IMR-90 (cell line): ENCODE measurements around the gene RBM10. TPM values are rescaled to one million over a fixed set of nuclear protein-coding genes. Genes with fewer than 3 reads are reported as not detected.
A peak's percentile ranks its signal among the peaks of the same experiment; 100 is the strongest.

Experiments
- ATAC-seq: fragments of 200-7000 bp; cut with Tn5 transposase; 2 replicates; pipeline ENCODE4 v1.9.1; 2020; ENCODE audit warnings: low read depth, mild to moderate bottlenecking, moderate library complexity
- BruUV-seq: library from RNA; stranded (reverse); fragments of 400-500 nt; replicated peaks from 2 replicates; lab custom pipeline; 2021; lab: Mats Ljungman, UMichigan
- CTCF ChIA-PET: fragments of 300-600 bp; formaldehyde crosslinking; extraction: SDS; loops from one replicate; lab custom pipeline; 2021; ENCODE audit warnings: antibody characterized with exemption; lab: Yijun Ruan, JAX
- POLR2A ChIA-PET: fragments of 300-600 bp; sonication (Branson Sonifier 250); formaldehyde crosslinking; loops from one replicate; lab custom pipeline; 2022; ENCODE audit warnings: antibody characterized with exemption; ENCODE audit not compliant: unreplicated experiment; lab: Charles Lee
- DNase-seq: peaks from one replicate; pipeline ENCODE4 v3.0.0; 2013
- H2AFZ ChIP-seq: replicated peaks from 2 replicates; pipeline ENCODE3; 2013; ENCODE audit warnings: low read length, mild to moderate bottlenecking; ENCODE audit not compliant: poor library complexity
- H2AK5ac ChIP-seq: 2 replicates; pipeline ENCODE4 v1.6.1; 2013; ENCODE audit warnings: low read depth, low read length, inconsistent platforms
- H2AK9ac ChIP-seq: replicated peaks from 2 replicates; pipeline ENCODE3; 2013; ENCODE audit warnings: mild to moderate bottlenecking, low read depth, low read length, moderate library complexity; ENCODE audit not compliant: poor library complexity
- H2BK120ac ChIP-seq: 2 replicates; pipeline ENCODE4 v1.6.1; 2013; ENCODE audit warnings: low read depth, low read length, inconsistent platforms
- H2BK15ac ChIP-seq: 3 replicates; pipeline ENCODE4 v1.6.1; 2013; ENCODE audit warnings: low read depth, low read length, inconsistent platforms
- H2BK20ac ChIP-seq: 2 replicates; pipeline ENCODE4 v1.6.1; 2013; ENCODE audit warnings: low read depth, mild to moderate bottlenecking, inconsistent platforms, low read length, moderate library complexity
- H2BK5ac ChIP-seq: 2 replicates; pipeline ENCODE4 v1.6.1; 2013; ENCODE audit warnings: mild to moderate bottlenecking, low read depth, low read length, inconsistent platforms; ENCODE audit not compliant: poor library complexity, severe bottlenecking
- H3K14ac ChIP-seq: replicated peaks from 2 replicates; pipeline ENCODE4 v1.6.1; 2013; ENCODE audit warnings: low read depth, low read length, inconsistent platforms
- H3K18ac ChIP-seq: 2 replicates; pipeline ENCODE4 v1.6.1; 2013; ENCODE audit warnings: low read depth, low read length, control low read depth
- H3K23ac ChIP-seq: 2 replicates; pipeline ENCODE4 v1.6.1; 2013; ENCODE audit warnings: low read depth, low read length, inconsistent platforms
- H3K27ac ChIP-seq: 2 replicates; pipeline ENCODE4 v1.5.1; 2013; ENCODE audit warnings: mild to moderate bottlenecking, control low read depth, low read length; ENCODE audit not compliant: insufficient read depth
- H3K27me3 ChIP-seq: 2 replicates; pipeline ENCODE4 v1.6.1; 2013; ENCODE audit warnings: low read length; ENCODE audit not compliant: control insufficient read depth, insufficient read depth
- H3K36me3 ChIP-seq: 2 replicates; pipeline ENCODE4 v1.6.1; 2013; ENCODE audit warnings: low read length, mixed read lengths; ENCODE audit not compliant: control insufficient read depth, insufficient read depth
- H3K4ac ChIP-seq: 2 replicates; pipeline ENCODE4 v1.6.1; 2013; ENCODE audit warnings: low read depth, low read length, inconsistent platforms
- H3K4me1 ChIP-seq: 2 replicates; pipeline ENCODE4 v1.6.1; 2013; ENCODE audit warnings: low read length, mixed read lengths; ENCODE audit not compliant: control insufficient read depth, insufficient read depth
- H3K4me2 ChIP-seq: 2 replicates; pipeline ENCODE4 v1.6.1; 2013; ENCODE audit warnings: low read depth, mild to moderate bottlenecking, control low read depth, low read length, moderate library complexity
- H3K4me3 ChIP-seq: 2 replicates; pipeline ENCODE4 v1.5.1; 2013; ENCODE audit warnings: low read depth, mild to moderate bottlenecking, control low read depth, low read length, moderate library complexity; ENCODE audit not compliant: insufficient read depth
- H3K56ac ChIP-seq: 2 replicates; pipeline ENCODE4 v1.6.1; 2013; ENCODE audit warnings: low read length, inconsistent platforms; ENCODE audit not compliant: insufficient read depth; ENCODE audit errors: extremely low read depth
- H3K79me1 ChIP-seq, 2 experiments: 2 replicates each; pipeline ENCODE4 v1.6.1; 2013; ENCODE audit warnings: low read length in 2 of 2, inconsistent platforms in 1 of 2, low read depth in 1 of 2
- H3K9ac ChIP-seq: 2 replicates; pipeline ENCODE4 v1.6.1; 2013; ENCODE audit warnings: low read depth, low read length, control low read depth
- H3K9me1 ChIP-seq: 2 replicates; pipeline ENCODE4 v1.6.1; 2013; ENCODE audit warnings: low read length, inconsistent platforms; ENCODE audit not compliant: insufficient read depth
- H3K9me3 ChIP-seq: 2 replicates; pipeline ENCODE4 v1.6.1; 2013; ENCODE audit warnings: low read length; ENCODE audit not compliant: control insufficient read depth, insufficient read depth
- H4K20me1 ChIP-seq: 2 replicates; pipeline ENCODE4 v1.6.1; 2013; ENCODE audit warnings: low read length, inconsistent platforms; ENCODE audit not compliant: insufficient read depth
- H4K5ac ChIP-seq: 2 replicates; pipeline ENCODE4 v1.6.1; 2013; ENCODE audit warnings: mild to moderate bottlenecking, low read depth, low read length, control low read depth
- H4K8ac ChIP-seq, 2 experiments: 2 replicates each; pipeline ENCODE4 v1.6.1; 2013; ENCODE audit warnings: low read depth in 2 of 2, low read length in 2 of 2, control low read depth in 1 of 2, inconsistent platforms in 1 of 2
- H4K91ac ChIP-seq: 2 replicates; pipeline ENCODE4 v1.6.1; 2013; ENCODE audit warnings: low read depth, low read length, inconsistent platforms; ENCODE audit not compliant: insufficient read depth
- BHLHE40 ChIP-seq: fragments of 150-350 bp; IDR thresholded peaks from 2 replicates; pipeline ENCODE4 v1.6.1; 2016; ENCODE audit warnings: mild to moderate bottlenecking, low read depth, low read length
- CEBPB ChIP-seq: IDR thresholded peaks from 2 replicates; pipeline ENCODE4 v1.6.1; 2012; ENCODE audit warnings: low read depth, low read length, improper control_type of control experiment
- CHD1 ChIP-seq: IDR thresholded peaks from 2 replicates; pipeline ENCODE4 v1.6.1; 2012; ENCODE audit warnings: low read depth, low read length, improper control_type of control experiment
- CTCF ChIP-seq: conservative IDR thresholded peaks from 2 replicates; pipeline ENCODE4 v1.5.1; 2012; ENCODE audit warnings: mild to moderate bottlenecking, low read depth, low read length, improper control_type of control experiment
- FOS ChIP-seq: fragments of 150-350 bp; IDR thresholded peaks from 2 replicates; pipeline ENCODE4 v1.6.1; 2016; ENCODE audit warnings: low read depth, low read length
- MAZ ChIP-seq: IDR thresholded peaks from 2 replicates; pipeline ENCODE4 v1.6.1; 2012; ENCODE audit warnings: low read depth, mild to moderate bottlenecking, low read length, improper control_type of control experiment, moderate library complexity, borderline replicate concordance
- MXI1 ChIP-seq: IDR thresholded peaks from 2 replicates; pipeline ENCODE4 v1.6.1; 2012; ENCODE audit warnings: low read depth, mild to moderate bottlenecking, low read length, moderate library complexity, borderline replicate concordance
- NFE2L2 ChIP-seq: fragments of 150-350 bp; IDR thresholded peaks from 2 replicates; pipeline ENCODE4 v1.6.1; 2016; ENCODE audit warnings: low read depth, mild to moderate bottlenecking, low read length
- POLR2A ChIP-seq: IDR thresholded peaks from 2 replicates; pipeline ENCODE4 v1.6.1; 2012; ENCODE audit warnings: mild to moderate bottlenecking, low read depth, low read length
- RAD21 ChIP-seq: IDR thresholded peaks from 2 replicates; pipeline ENCODE4 v1.6.1; 2012; ENCODE audit warnings: low read length, improper control_type of control experiment
- RFX5 ChIP-seq: IDR thresholded peaks from 2 replicates; pipeline ENCODE4 v1.8.0; 2012; ENCODE audit warnings: low read depth, mild to moderate bottlenecking, low read length, moderate library complexity
- USF2 ChIP-seq: fragments of 150-350 bp; IDR thresholded peaks from 2 replicates; pipeline ENCODE4 v1.6.1; 2017; ENCODE audit warnings: mild to moderate bottlenecking, antibody characterized with exemption, low read length, low read depth
- WGBS, 2 experiments: methylation state at CpG; one replicate each; pipeline versions ENCODE4 v1.1.5 to v1.1.7; 2013; ENCODE audit warnings: missing lambda C conversion rate in 2 of 2; ENCODE audit not compliant: insufficient read length in 1 of 2; ENCODE audit errors: extremely low coverage in 2 of 2; 5-methylcytosine and 5-hydroxymethylcytosine counted together
- dilution Hi-C: fragments of 300-500 bp; cut with HindIII; formaldehyde crosslinking; loops from one replicate; pipeline ENCODE4 v1.14.3; 2018; ENCODE audit warnings: low sequenced_read_pairs; ENCODE audit not compliant: unreplicated experiment
- in situ Hi-C: fragments of 300-500 bp; cut with MboI; formaldehyde crosslinking; loops from 3 replicates; pipeline ENCODE4 v1.14.3; 2019; ENCODE audit warnings: low sequenced_read_pairs, inconsistent platforms, mixed read lengths
- intact Hi-C: fragments of 100-400 bp; cut with micrococcal nuclease; formaldehyde crosslinking; loops from 2 replicates; pipeline ENCODE4 v1.10.0; 2022
- polyA plus RNA-seq, 3 experiments: library from polyadenylated mRNA; depleted of rRNA; stranded (reverse); fragments of >200 nt; gene quantifications; 2 replicates each; pipeline ENCODE4 v1.2.3, GENCODE V29; 2012; ENCODE audit warnings: low replicate concordance in 1 of 3
- total RNA-seq: library from RNA; depleted of rRNA; stranded (reverse); fragments of >200 nt; gene quantifications from 2 replicates; pipeline ENCODE4 v1.2.3, GENCODE V29; 2012
- TF ChIP-seq, protein P1 (sequence below): fragments of 150-350 bp; IDR thresholded peaks from 2 replicates; pipeline ENCODE4 v1.6.1; 2016; ENCODE audit warnings: low read depth, mild to moderate bottlenecking, low read length, moderate library complexity, borderline replicate concordance

RBM10 gene
- total and polyA plus RNA-seq, 2 of the 4 experiments (the other 2 are of a cell fraction): 33.4 to 36.0 TPM

GRCh38 chrX:47190445-47191269 is 45.6 kb downstream of the RBM10 start:
- Histone ChIP-seq H3K4me1 (peaks cover 7% of the 10 kb centered on the region), H2BK20ac (no peak overlapping the region), H2BK5ac (no peak overlapping the region), H4K8ac (peak overlapping the region in 1 of 2 experiments; percentile 63; a peak in 1 of 4 replicates), H2AFZ (peak overlapping the region; percentile 67), H4K91ac (0 out of 2 replicates have a peak overlapping the region, but pooled peaks have one; percentile 6), H2AK9ac (peak overlapping the region; percentile 78), H3K9ac (peak overlapping the region; percentile 63), H3K27ac (peak overlapping the region; percentile 44; the same call in 1 of the 2 replicates), H3K56ac (0 out of 2 replicates have a peak overlapping the region, but pooled peaks have one; percentile 49), H3K9me1 (no peaks in the 10 kb centered on the region; the same call in 1 of the 2 replicates), H4K5ac (no peak overlapping the region), H3K79me1 (peaks cover 5 to 23% of the 10 kb centered on the region in 2 experiments), H3K4ac (peak overlapping the region; percentile 37), H2BK15ac (no peak overlapping the region), H3K14ac (peak overlapping the region; percentile 62), H2BK120ac (no peak overlapping the region), H3K36me3 (peaks cover 7% of the 10 kb centered on the region; the same call in 1 of the 2 replicates), H2AK5ac (peak overlapping the region; percentile 84), H3K9me3 (no peaks in the 10 kb centered on the region), H4K20me1 (peaks cover 15% of the 10 kb centered on the region), H3K4me2 (peak overlapping the region; percentile 66), H3K4me3 (peak overlapping the region; percentile 60), H3K23ac (peak overlapping the region; percentile 74), H3K18ac (no peak overlapping the region), H3K27me3 (peaks cover 2% of the 10 kb centered on the region; the same call in 1 of the 2 replicates)
- dilution Hi-C loops (no loop called here), in situ Hi-C loops (loop anchor here (10.0 kb wide), 2 partner anchors 194 to 334 kb away; no protein-coding TSS in a partner anchor), intact Hi-C loops (loop anchor here (5.0 kb wide), 2 partner anchors 292 to 452 kb away; partner anchors contain the start of gene ZNF41)
- 7% methylated on average over 20 of the region's 40 CpGs; no CpG with 5 or more reads in 1 of the 2 experiments for WGBS, 2 experiments
- ChIA-PET CTCF (no interaction called here), POLR2A (interaction anchor here (1.1 kb wide), 1 partner anchor 194 kb away, joined by 3 read pairs; no protein-coding TSS in a partner anchor)
- DNase-seq: peak; percentile 92
- BruUV-seq: no TSS peak
- ATAC-seq: peak; percentile 72
- TF ChIP-seq RFX5: no peak
- TF ChIP-seq CHD1: peak; percentile 98; the same call in 1 of the 2 replicates
- peak; percentile 89 for TF ChIP-seq MXI1
- TF ChIP-seq POLR2A: peak; percentile 66; the same call in 1 of the 2 replicates
- TF ChIP-seq CTCF: no peak
- no peak for TF ChIP-seq RAD21
- no peak for TF ChIP-seq MAZ
- TF ChIP-seq, protein P1, sequence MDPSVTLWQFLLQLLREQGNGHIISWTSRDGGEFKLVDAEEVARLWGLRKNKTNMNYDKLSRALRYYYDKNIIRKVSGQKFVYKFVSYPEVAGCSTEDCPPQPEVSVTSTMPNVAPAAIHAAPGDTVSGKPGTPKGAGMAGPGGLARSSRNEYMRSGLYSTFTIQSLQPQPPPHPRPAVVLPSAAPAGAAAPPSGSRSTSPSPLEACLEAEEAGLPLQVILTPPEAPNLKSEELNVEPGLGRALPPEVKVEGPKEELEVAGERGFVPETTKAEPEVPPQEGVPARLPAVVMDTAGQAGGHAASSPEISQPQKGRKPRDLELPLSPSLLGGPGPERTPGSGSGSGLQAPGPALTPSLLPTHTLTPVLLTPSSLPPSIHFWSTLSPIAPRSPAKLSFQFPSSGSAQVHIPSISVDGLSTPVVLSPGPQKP: no peak
- TF ChIP-seq USF2: peak; percentile 69
- TF ChIP-seq BHLHE40: peak; percentile 98
- no peak for TF ChIP-seq CEBPB
- no peak for TF ChIP-seq NFE2L2
- TF ChIP-seq FOS: no peak
